ENCODE data around the gene VCX.
"Not testable (repeated sequence)": the region's sequence is repeated elsewhere in the genome, so short reads cannot be mapped to it uniquely, and the experiment has no call there.

VCX gene

DNA sequence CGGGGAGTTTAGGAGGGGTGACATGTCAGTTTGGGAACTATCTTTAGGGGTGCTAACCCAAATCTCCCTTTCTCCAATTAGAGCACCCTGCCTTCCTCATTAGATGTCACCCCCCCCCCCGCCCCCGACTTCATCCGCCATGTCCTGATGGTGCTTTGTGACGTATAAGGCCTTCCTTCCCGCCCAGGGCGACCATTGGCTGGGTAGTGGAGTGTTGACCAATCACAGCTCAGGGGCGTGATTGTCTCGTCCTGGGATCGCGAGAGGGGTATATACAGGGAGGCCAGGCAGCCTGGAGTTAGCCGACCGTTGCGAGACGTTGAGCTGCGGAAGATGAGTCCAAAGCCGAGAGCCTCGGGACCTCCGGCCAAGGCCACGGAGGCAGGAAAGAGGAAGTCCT is at the start of gene VCX:
TSS of gene VCX (plus strand) at position 301 of the 400 bp plus-strand sequence. CDS start at position 334, 33 bp downstream.
- not testable (repeated sequence) for DNase-seq

DNA sequence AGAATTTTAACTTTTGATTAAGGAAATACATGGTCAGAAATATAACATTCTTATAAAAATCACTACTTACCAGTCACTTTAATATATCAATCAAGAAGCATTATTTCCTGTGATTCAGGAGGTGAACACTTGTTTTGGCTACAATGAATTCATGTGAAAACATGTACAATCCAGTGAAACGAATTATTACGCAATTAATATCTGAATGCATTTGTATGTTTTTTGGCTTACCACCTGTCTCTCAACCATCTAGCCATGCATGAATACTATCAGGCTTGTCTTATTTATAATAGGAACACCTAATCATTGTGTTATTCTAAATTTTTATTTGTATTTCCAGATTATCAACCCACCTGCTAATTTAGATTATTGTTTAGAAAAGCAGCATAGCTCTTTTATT is 44.6 kb upstream of the VCX start:
- no peak for DNase-seq

DNA sequence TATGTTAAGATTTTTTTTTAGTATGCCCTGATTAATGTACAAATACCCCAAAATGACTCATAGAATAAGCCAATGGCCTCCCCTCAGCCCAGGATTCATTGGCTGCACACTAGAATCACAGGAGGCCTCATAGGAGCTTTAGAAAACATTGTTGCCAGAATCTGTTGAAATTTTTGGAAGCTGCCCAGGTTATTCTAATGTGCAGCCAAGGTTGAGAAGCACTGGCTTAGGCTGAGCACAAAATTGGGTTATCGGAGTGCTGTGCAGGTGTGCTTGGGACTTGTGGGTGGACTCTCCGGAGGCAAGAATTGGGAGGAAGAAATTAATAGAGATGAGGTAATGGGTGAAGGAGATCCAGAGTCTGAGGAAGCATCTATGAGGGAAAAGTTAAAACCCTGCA is 41.3 kb upstream of the VCX start:
- no peak for DNase-seq

DNA sequence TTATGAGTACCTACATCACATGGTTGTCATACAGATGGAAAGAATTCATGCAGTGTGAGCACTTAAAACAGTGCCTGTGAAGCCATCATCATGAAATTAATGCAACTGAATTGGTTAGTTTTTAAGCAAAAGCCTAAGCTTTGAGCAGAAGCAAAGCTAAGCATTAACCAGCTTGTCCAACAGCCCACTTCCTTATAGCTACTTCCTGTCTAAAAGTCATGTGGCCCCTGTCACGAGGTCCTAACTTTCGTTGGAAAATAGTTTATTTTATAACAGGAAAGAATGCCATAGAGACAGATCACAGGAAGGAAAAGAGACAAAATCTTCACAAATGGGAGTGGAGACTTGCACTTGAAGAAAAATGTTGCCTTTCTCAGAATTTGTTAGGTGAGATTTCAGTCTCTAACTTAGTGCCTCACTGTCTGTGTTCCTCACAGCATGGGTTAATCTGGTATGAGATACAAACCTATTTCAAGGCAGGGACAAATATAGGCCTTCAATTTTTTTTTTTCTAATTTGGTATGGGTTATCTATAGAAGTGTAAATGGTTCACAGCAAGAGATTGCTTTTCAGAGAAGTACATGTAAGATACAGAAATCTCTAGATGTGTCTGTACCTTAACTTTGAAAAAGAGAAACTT is 27.7 kb upstream of the VCX start:
- no peak for DNase-seq

DNA sequence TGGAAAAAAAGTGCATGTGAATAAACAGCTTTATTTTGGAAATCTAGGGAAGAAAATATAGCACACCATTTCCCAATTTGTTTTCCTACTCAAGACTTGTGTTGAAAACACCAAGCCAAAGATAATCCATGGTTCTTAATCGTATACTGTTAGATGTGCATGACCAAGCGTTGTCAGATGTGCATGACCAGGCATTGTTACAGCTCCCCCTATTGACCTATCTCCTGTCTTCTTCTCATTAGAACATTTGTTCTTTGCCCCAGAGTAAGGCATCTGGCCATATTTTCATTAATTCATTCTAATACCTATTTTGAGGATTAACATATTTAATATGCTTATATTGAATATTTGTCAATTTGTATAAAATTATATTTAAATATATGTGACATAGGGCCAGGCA is 14.4 kb upstream of the VCX start:
- DNase-seq: no peak

DNA sequence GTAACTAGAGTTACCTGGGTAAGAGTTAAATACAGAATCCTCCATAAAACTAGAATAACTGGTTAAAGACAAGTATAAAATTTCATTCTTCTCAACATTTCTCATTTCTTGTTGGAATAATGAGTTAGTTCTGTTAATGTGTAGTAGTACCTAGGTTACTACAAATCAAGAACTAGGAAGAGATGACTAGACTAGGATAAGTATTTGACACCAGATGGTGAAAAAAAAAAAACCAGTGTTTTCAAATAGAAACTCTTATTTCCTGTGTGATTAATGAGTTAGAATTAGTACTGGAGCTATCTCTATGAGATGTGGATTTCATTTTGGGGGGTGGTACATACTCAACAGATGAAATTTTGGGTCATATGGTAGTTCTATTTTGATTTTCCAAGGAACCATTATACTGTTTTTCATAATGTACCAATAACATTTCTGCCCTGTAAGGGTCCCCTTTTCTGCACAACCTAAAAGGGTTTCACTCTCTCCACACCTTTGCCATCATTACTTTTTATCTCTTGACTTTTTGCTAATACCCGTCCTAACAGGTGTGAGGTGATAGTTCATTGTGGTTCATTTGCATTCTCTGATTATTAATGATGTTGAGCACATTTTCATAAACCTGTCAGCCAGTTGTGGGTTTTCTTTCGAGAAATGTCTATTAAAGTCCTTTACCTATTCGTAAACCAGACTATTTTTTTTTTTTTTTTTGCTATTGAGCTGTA is 1.7 kb upstream of the VCX start:
- DNase-seq: no peak

DNA sequence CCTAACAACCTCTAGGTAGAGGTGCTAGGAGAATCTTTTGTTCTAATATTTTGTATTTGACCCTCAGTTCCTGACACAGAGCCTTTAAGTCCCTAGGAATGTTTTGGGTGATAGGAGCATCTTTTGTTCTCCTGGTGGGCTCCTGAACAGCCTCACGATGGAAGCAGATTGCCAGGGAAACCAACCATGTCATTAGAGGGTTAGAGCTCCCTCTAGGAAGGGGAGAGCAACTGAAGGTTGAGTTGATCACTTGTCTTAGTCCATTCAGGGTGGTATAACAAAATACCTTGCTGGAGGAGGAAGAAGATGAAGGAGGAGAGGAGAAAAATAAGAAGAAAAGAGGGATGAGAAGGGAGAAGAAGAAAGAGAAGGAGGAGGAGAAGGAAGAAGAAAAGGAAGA is 9.2 kb downstream of the VCX start:
- no peak for DNase-seq

DNA sequence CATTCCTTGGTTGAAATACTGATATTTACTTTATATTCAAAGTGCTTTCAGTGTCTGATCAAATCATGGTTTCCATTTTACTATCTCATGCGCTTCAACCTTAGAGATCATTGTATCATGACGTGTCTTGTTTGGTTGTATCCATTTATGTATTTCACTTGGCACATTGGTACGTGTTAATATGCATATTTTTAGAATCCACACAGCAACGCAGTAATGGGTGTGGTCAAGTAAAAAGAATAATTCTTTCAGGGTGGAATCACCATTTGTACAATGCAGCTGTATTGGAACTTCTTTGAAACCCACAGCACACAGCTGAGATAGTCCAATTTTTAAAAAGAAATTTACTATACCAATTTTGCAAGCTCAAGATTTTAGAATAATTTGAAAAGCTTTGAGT is 29.1 kb downstream of the VCX start:
- no peak for DNase-seq

DNA sequence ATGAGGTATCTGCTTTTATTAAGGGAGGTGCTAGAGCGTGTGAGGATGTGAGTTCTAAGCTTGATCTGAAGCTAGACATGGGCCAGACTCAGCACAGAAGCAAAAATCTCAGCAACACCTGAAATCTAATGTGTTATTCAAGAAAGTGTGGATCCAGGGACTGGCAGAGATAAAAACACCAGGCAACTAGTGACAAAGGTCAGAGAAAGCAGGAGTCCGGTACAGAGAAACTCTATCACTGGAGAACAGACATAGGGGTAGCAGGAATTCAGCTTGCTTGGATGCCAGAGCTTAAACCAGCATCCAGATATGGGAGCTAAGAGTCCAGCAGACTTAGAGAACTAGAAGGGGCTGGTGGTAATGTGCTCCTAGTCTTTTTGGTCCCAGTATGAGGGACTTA is 34.0 kb downstream of the VCX start:
- DNase-seq: no peak

DNA sequence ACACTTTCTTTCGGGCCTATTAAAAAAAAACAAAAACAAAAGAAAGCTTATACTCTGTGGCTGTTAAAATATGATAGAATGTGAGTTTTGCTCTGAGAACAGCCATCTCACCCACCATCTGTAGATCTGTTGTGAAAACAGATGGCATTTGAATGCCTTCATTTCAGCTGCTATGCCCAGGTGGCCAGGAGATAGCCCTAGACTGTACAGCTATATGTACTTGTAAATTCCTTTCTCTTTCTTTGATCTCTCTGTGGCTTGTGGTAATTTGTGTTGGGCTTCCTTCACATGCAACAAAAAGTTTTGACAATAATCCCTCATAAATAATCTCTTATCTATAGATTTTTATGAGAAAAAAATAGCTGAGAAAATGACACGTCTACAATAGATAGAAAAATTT is 46.2 kb downstream of the VCX start:
- DNase-seq: no peak

DNA sequence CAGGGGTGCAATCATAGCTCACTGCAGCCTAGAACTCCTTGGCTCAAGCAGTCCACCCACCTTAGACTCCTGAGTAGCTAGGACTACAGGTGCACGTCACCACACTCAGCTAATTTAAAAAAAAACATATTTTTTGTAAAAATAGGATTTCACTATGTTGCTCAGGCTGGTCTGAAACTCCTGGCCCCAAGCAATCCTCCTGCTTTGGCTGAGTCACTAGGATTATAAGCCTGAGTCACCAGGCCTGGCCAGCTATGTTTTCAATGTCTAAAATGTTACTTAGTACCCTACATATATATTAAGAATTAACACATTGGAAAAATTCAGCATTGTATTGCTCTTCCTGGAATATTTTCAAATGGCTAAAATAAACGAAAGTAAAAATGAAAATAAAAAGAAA is 46.7 kb downstream of the VCX start:
- DNase-seq: no peak

DNA sequence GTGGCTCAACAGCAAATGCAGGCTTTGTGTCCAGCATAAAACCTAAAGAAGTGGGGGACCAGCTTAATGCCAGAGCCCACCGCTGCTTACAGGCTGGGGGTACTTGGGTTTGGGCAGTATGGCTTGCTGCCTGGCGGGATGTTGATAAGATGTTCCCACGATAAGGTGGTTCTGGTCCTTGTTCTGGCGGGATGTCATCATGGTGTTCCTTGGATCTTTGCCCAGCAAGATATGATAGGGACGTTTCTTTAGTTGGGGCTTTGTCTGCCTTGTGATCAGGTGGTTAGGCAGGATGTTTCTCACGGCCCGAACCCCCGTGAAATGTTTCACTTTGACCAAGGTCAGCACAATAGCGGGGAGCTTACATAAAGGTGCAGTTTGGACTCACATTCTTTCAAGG is 49.0 kb downstream of the VCX start:
- DNase-seq: no peak
